HepG2 (cell line): ENCODE data around the gene KCNJ4. TPM values are rescaled to one million over a fixed set of nuclear protein-coding genes. Genes with fewer than 3 reads are reported as not detected.

Source experiments
- ATAC-seq: fragments of 200-7000 bp; cut with Tn5 transposase; 3 replicates; pipeline ENCODE4 v1.9.1; 2020; ENCODE audit warnings: mild to moderate bottlenecking, moderate library complexity
- BruUV-seq: library from RNA; stranded (reverse); fragments of 400-500 nt; replicated peaks from 2 replicates; lab custom pipeline; 2021; lab: Mats Ljungman, UMichigan
- CTCF ChIA-PET: fragments of 300-600 bp; formaldehyde crosslinking; extraction: SDS; loops from one replicate; lab custom pipeline; 2021; ENCODE audit warnings: low total read pairs, inconsistent platforms, low intra/inter-chr PET ratio; lab: Yijun Ruan, JAX
- POLR2A ChIA-PET: fragments of 350-600 bp; sonication (Branson Sonifier 250); formaldehyde crosslinking; loops from one replicate; lab custom pipeline; 2020; ENCODE audit warnings: antibody characterized with exemption, inconsistent platforms; lab: Yijun Ruan, JAX
- DNase-seq: peaks from one replicate; pipeline ENCODE4 v3.0.0-alpha.2; 2015; ENCODE audit warnings: low spot score
- FAIRE-seq: peaks from 3 replicates; lab custom pipeline; 2011; peaks lifted over from hg19 to GRCh38; lab: Jason Lieb, UNC
- H2AFZ ChIP-seq: one replicate; pipeline ENCODE4 v1.6.1; 2011; ENCODE audit warnings: low read length, inconsistent platforms
- H3K27ac ChIP-seq: fragments of 300-600 bp; 3 replicates; pipeline ENCODE4 v1.8.0; 2011; ENCODE audit warnings: mixed run types, mild to moderate bottlenecking, mixed read lengths, low read length, inconsistent platforms; ENCODE audit not compliant: insufficient read depth; ENCODE audit errors: extremely low read length
- H3K27me3 ChIP-seq, 2 experiments: fragments of 200-600 bp in 1 of 2; 2 replicates in 1 of 2; 3 replicates in 1 of 2; pipeline versions ENCODE4 v1.6.0 to v1.8.0; 2011; ENCODE audit warnings: low read length in 2 of 2, mild to moderate bottlenecking in 2 of 2, moderate library complexity in 2 of 2, inconsistent platforms in 1 of 2; ENCODE audit not compliant: insufficient read depth in 2 of 2, control insufficient read depth in 1 of 2
- H3K36me3 ChIP-seq, 2 experiments: fragments of 200-600 bp in 1 of 2; replicated peaks in 1 of 2; 2 replicates in 1 of 2; 3 replicates in 1 of 2; pipeline versions ENCODE4 v1.5.1 to v1.8.0; 2011; ENCODE audit warnings: low read length in 2 of 2, inconsistent platforms in 1 of 2; ENCODE audit not compliant: insufficient read depth in 2 of 2, control insufficient read depth in 1 of 2
- H3K4me1 ChIP-seq: 2 replicates; pipeline ENCODE4 v1.5.1; 2012; ENCODE audit warnings: low read length, inconsistent platforms; ENCODE audit not compliant: insufficient read depth
- H3K4me2 ChIP-seq: 2 replicates; pipeline ENCODE4 v1.6.0; 2011; ENCODE audit warnings: low read depth, low read length, inconsistent platforms
- H3K4me3 ChIP-seq, 3 experiments: fragments of 200-600 bp in 1 of 3; sonication (generic), shearing (Covaris generic) in 1 of 3; replicated peaks in 1 of 3; 2 replicates each; pipeline ENCODE4 v1.5.1; 2011 to 2016; ENCODE audit warnings: low read length in 3 of 3, inconsistent platforms in 2 of 3, low read depth in 2 of 3, mild to moderate bottlenecking in 2 of 3, control low read depth in 1 of 3, mixed read lengths in 1 of 3; ENCODE audit not compliant: insufficient read depth in 1 of 3
- H3K79me2 ChIP-seq: one replicate; pipeline ENCODE4 v1.6.1; 2011; ENCODE audit warnings: low read length, inconsistent platforms; ENCODE audit not compliant: insufficient read depth
- H3K9ac ChIP-seq: 2 replicates; pipeline ENCODE4 v1.6.0; 2011; ENCODE audit warnings: mild to moderate bottlenecking, low read depth, low read length, inconsistent platforms; ENCODE audit not compliant: insufficient read depth
- H3K9me3 ChIP-seq: 2 replicates; pipeline ENCODE4 v1.5.1; 2012; ENCODE audit warnings: mild to moderate bottlenecking, low read length
- H4K20me1 ChIP-seq: 2 replicates; pipeline ENCODE4 v1.6.0; 2011; ENCODE audit warnings: inconsistent platforms, mild to moderate bottlenecking, low read length, moderate library complexity; ENCODE audit not compliant: insufficient read depth
- AGO1 ChIP-seq: fragments of 200-400 bp; formaldehyde crosslinking; IDR thresholded peaks from 2 replicates; pipeline ENCODE4 v1.6.1; 2017; ENCODE audit warnings: mild to moderate bottlenecking, low read depth, low read length, moderate library complexity; ENCODE audit not compliant: poor library complexity, severe bottlenecking
- ESRRA ChIP-seq: sonication (generic); formaldehyde crosslinking; IDR thresholded peaks from 2 replicates; pipeline ENCODE4 v1.5.1; 2020; ENCODE audit warnings: mild to moderate bottlenecking, low read depth, missing genetic modification reagents
- HNRNPLL ChIP-seq: fragments of 200-400 bp; formaldehyde crosslinking; IDR thresholded peaks from 2 replicates; pipeline ENCODE4 v1.6.1; 2017; ENCODE audit warnings: mild to moderate bottlenecking, low read depth, low read length; ENCODE audit not compliant: poor library complexity, severe bottlenecking
- MYC ChIP-seq: sonication (generic); formaldehyde crosslinking; IDR thresholded peaks from 2 replicates; pipeline ENCODE4 v1.9.0; 2021; ENCODE audit warnings: missing genetic modification reagents, borderline replicate concordance
- SMAD1 ChIP-seq: sonication (generic); formaldehyde crosslinking; IDR thresholded peaks from 2 replicates; pipeline ENCODE4 v1.4.0; 2020; ENCODE audit warnings: missing genetic modification reagents, low read depth, mild to moderate bottlenecking, borderline replicate concordance
- SRSF4 ChIP-seq: fragments of 200-400 bp; formaldehyde crosslinking; IDR thresholded peaks from one replicate; pipeline ENCODE4 v1.6.1; 2018; ENCODE audit warnings: mild to moderate bottlenecking, low read depth, low read length, moderate library complexity; ENCODE audit not compliant: poor library complexity, severe bottlenecking
- TEAD3 ChIP-seq: optimal IDR thresholded peaks from 2 replicates; pipeline ENCODE3; 2016; ENCODE audit warnings: borderline replicate concordance
- TSC22D2 ChIP-seq: sonication (generic); formaldehyde crosslinking; IDR thresholded peaks from 2 replicates; pipeline ENCODE4 v1.5.1; 2020; ENCODE audit warnings: missing genetic modification reagents, mild to moderate bottlenecking, borderline replicate concordance
- ZBTB7B ChIP-seq: sonication (generic); formaldehyde crosslinking; IDR thresholded peaks from 2 replicates; pipeline ENCODE4 v1.4.0; 2020; ENCODE audit warnings: missing genetic modification reagents
- ZFP90 ChIP-seq: sonication (generic); formaldehyde crosslinking; IDR thresholded peaks from 2 replicates; pipeline ENCODE4 v1.8.0; 2022; ENCODE audit warnings: missing genetic modification reagents, mild to moderate bottlenecking, inconsistent platforms, borderline replicate concordance
- ZMYM2 ChIP-seq: sonication (generic); formaldehyde crosslinking; IDR thresholded peaks from 2 replicates; pipeline ENCODE4 v1.8.0; 2022; ENCODE audit warnings: mild to moderate bottlenecking, missing genetic modification reagents
- WGBS: methylation state at CpG from one replicate; pipeline ENCODE4 v1.1.6; 2017; ENCODE audit warnings: low lambda C conversion rate; 5-methylcytosine and 5-hydroxymethylcytosine counted together
- in situ Hi-C: cut with HindIII; loops from 2 replicates; pipeline ENCODE4 v1.10.0; 2017; ENCODE audit warnings: low pct_unique_long_range_greater_than_20kb; ENCODE audit not compliant: extremely low pct_ligation_motif_present
- intact Hi-C: fragments of 100-400 bp; cut with micrococcal nuclease; formaldehyde crosslinking; loops from one replicate; pipeline ENCODE4 v1.10.0; 2022; ENCODE audit not compliant: unreplicated experiment
- polyA plus RNA-seq, 8 experiments: library from polyadenylated mRNA; depleted of rRNA in 3 of 8; stranded (reverse) in 7 of 8; unstranded in 1 of 8; fragments of >200 nt; fragmentation: Illumina TruSeq in 4 of 8; extraction: Trizol in 4 of 8; gene quantifications; 2 replicates each; pipeline versions ENCODE4 v1.2.1 to v1.2.3, GENCODE V29; 2011 to 2016; ENCODE audit warnings: low read depth in 4 of 8, missing spikeins in 1 of 8, mixed read lengths in 1 of 8; ENCODE audit not compliant: insufficient read depth in 1 of 8
- total RNA-seq, 5 experiments: library from RNA; depleted of rRNA; stranded (reverse); fragments of >200 nt; fragmentation: Illumina TruSeq; extraction: Trizol; gene quantifications; 2 replicates each; pipeline ENCODE4 v1.2.3, GENCODE V29; 2016; ENCODE audit warnings: low read depth in 1 of 5
- TF ChIP-seq, protein P1 (sequence below): sonication (generic); formaldehyde crosslinking; IDR thresholded peaks from 2 replicates; pipeline ENCODE4 v1.5.1; 2020; ENCODE audit warnings: mild to moderate bottlenecking, moderate library complexity, missing genetic modification reagents

Gene KCNJ4
- total and polyA plus RNA-seq, 2 of the 13 experiments (the other 11 are each of a cell fraction or from before 2014, with no cell fraction given) = not detected

DNA sequence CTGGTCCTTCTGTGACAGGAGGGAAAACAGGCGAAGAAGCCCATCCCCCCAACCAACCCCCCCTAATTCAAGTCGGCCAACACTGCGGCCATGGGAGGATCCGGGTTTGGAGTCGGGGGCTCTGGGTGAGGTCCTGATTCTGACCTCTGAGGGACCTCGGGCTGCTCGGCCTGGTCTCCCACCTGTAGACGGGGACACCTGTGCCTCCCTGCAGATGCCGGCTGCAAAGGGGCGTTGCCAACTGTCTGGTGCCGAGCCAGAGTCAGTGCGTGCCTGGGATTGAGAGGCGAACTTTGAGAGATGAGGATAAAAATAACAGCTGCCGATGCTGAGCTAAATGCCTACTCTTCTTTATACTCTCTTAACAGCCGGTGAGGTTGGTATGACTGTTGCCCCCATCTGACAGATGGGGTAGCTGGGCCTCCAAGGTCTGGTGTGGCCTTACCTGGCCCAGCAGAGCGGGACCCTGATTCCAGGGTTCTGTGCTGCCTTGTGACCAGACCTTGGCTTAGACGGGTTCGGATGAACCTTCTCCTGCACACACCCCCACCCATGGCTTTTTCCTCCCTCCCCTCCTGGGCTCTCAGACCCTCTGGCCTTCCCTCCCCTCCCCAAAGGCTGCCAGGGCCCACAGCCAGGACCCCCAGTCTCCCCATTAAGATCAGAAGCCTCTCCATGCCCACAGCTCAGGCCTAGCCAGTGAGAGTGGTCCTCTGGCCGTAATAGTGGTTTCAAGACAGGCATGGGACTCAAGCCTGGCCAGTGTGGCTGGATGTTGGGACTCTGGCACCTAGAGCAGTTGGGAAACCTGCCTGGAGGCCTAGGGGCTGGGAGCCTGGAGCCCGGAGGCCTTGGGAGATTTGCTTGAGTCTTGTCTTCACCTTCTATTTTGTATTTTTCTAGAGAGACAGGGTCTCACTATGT lies 41.7 kb downstream of the KCNJ4 start:
- WGBS = 41% methylated on average over 10 of the region's 20 CpGs
- in situ Hi-C loops = loop anchor here (5.0 kb wide), 1 partner anchor 159 kb away; the partner anchor contains the start of gene DMC1
- DNase-seq (no peak), ATAC-seq (peak; percentile 30)
- H4K20me1 ChIP-seq = no peaks in the 10 kb centered on the region
- CTCF ChIA-PET = interaction anchor here (1.2 kb wide), 1 partner anchor 158 kb away, joined by 3 read pairs; no protein-coding TSS in a partner anchor
- POLR2A ChIA-PET = no interaction called here
- H3K4me3 ChIP-seq = no peak overlapping the region; a peak in 1 of 6 replicates
- no peak overlapping the region for H2AFZ ChIP-seq
- no peaks in the 10 kb centered on the region for H3K9me3 ChIP-seq
- TF ChIP-seq HNRNPLL (peak; percentile 4), SRSF4 (no peak)
- TF ChIP-seq, all 625 proteins: peak for 1
- no peak for FAIRE-seq
- Histone ChIP-seq H3K27ac (no peak overlapping the region), H3K36me3 (no peaks in the 10 kb centered on the region), H3K9ac (no peak overlapping the region), H3K79me2 (no peaks in the 10 kb centered on the region), H3K4me1 (peaks cover 13% of the 10 kb centered on the region), H3K4me2 (peak overlapping the region; percentile 68; the same call in 1 of the 2 replicates), H3K27me3 (peaks cover 0 to 1% of the 10 kb centered on the region in 2 experiments; a peak in 2 of 5 replicates)
- intact Hi-C loops = loop anchor here (2.0 kb wide), 1 partner anchor 63 kb away; no protein-coding TSS in a partner anchor
- no TSS peak for BruUV-seq

- no peak overlapping the region for H3K27ac ChIP-seq
- FAIRE-seq = no peak
- peak overlapping the region in 2 of 3 experiments; percentile 26 to 65; a peak in 4 of 6 replicates for H3K4me3 ChIP-seq
- no peaks in the 10 kb centered on the region for H3K79me2 ChIP-seq
- no peak for DNase-seq
- ChIA-PET POLR2A (no interaction called here), CTCF (interaction anchor here (0.8 to 1.2 kb wide), 2 partner anchors 100 to 159 kb away, joined by 3 read pairs; no protein-coding TSS in a partner anchor)
- WGBS = 5% methylated on average over 22 of the region's 45 CpGs
- peak overlapping the region; percentile 68 for H3K4me2 ChIP-seq
- no peaks in the 10 kb centered on the region for H3K36me3 ChIP-seq
- intact Hi-C loops (loop anchor here (2.0 kb wide), 1 partner anchor 64 kb away; no protein-coding TSS in a partner anchor), in situ Hi-C loops (loop anchor here (5.0 kb wide), 1 partner anchor 160 kb away; the partner anchor contains the start of gene DMC1)
- peaks cover 0 to 1% of the 10 kb centered on the region in 2 experiments; a peak in 2 of 5 replicates for H3K27me3 ChIP-seq
- H3K9me3 ChIP-seq = no peaks in the 10 kb centered on the region
- H2AFZ ChIP-seq = no peak overlapping the region
- H3K9ac ChIP-seq = no peak overlapping the region
- BruUV-seq = no TSS peak
- H4K20me1 ChIP-seq = no peaks in the 10 kb centered on the region
- H3K4me1 ChIP-seq = peaks cover 13% of the 10 kb centered on the region
- ATAC-seq = peak; percentile 70
- TF ChIP-seq TEAD3 (CRISPR knock-in tag) (peak; percentile 27), AGO1 (peak; percentile 44), MYC (CRISPR knock-in tag) (peak; percentile 26; the same call in 1 of the 2 replicates), ESRRA (CRISPR knock-in tag) (0 out of 2 replicates have a peak, but pooled peaks have one; percentile 28), ZMYM2 (no peak), ZBTB7B (CRISPR knock-in tag) (0 out of 2 replicates have a peak, but pooled peaks have one; percentile 51), TSC22D2 (CRISPR knock-in tag) (no peak), HNRNPLL (peak; percentile 46), SMAD1 (CRISPR knock-in tag) (peak; percentile 53; the same call in 1 of the 2 replicates), ZFP90 (CRISPR knock-in tag) (0 out of 2 replicates have a peak, but pooled peaks have one; percentile 41)
- TF ChIP-seq, protein P1, sequence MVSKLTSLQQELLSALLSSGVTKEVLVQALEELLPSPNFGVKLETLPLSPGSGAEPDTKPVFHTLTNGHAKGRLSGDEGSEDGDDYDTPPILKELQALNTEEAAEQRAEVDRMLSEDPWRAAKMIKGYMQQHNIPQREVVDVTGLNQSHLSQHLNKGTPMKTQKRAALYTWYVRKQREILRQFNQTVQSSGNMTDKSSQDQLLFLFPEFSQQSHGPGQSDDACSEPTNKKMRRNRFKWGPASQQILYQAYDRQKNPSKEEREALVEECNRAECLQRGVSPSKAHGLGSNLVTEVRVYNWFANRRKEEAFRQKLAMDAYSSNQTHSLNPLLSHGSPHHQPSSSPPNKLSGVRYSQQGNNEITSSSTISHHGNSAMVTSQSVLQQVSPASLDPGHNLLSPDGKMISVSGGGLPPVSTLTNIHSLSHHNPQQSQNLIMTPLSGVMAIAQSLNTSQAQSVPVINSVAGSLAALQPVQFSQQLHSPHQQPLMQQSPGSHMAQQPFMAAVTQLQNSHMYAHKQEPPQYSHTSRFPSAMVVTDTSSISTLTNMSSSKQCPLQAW (CRISPR knock-in tag) = peak; percentile 25; the same call in 1 of the 2 replicates
Measured at GRCh38 chr22:38412435-38413084, 42.4 kb downstream of the KCNJ4 start.
